ENCODE measurements around the gene STX18. TPM values are rescaled to one million over a fixed set of nuclear protein-coding genes. Genes with fewer than 3 reads are reported as not detected.

STX18 gene
- total RNA-seq (2021), result 20.9 and 23.5 TPM in 2 replicates
- long read RNA-seq, transcript STX18-201 (11 exons, 2,138 nt), result major isoform, 248 of 270 reads
- long read RNA-seq, partial matches to known transcripts, result 3 of 270 reads
- long read RNA-seq, other reads (novel, unspliced or antisense), result 19 of 270 reads

DNA sequence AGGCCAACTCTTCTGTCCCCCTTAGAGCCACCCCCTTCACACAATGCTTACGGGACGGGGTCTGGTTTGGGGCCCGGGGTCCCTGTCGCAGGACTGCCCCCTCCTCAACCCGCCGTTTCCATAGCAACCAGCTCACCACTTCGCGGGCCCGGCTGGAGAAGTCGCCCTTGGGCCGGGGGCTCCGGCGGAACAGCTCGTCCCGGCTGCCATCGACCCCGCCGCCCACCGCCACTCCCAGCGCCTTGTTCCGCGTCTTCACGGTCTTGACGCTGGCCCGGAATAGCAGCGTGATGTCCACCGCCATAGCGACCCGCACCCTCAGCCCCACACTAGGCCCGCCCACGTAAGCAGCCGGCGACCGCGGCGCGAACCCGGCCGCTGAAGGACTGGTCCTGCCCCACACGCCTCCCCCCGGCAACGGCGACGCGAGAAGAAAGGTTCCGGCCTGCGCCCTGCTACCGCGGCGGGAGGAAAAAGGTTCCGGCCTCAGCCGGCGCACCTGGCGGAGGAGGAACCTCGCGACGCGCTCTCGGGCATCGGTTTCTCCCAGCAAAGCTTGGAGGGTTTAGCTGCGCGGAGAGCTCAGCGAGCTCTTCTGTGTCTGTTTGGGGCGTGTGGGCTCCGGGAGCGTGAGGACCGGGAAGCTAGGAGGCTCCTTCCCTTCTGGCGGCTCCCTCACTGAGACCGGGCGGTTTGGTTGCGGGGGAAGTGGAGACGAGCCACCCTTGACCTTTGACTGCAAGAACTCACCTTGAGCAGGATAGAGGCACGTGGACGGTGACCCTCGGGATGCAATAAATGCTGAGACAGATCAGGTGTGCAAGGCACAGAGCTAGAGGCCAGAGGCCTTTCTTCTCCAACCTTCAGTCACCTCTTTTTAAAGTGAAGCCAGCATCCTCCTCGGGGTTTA lies at the start of gene STX18:
Gene STX18, minus strand, starts transcription at position 388 of the 910 bp plus-strand sequence. Its CDS starts 84 bp downstream, at position 304.
- Mint-ChIP-seq H3K9me3 (no peaks in the 10 kb centered on the region), H3K4me1 (peaks cover 11 to 19% of the 10 kb centered on the region in 2 experiments), H3K27me3 (ENCODE audit: low read depth) (no peaks in the 10 kb centered on the region), H3K4me3 (peak within 1 kb of the TSS; percentile 98), H3K27ac (peak within 1 kb of the TSS; percentile 95 to 98 (median 96)), H3K36me3 (ENCODE audit: insufficient read depth in 1 of 3, low read depth in 3 of 3) (peaks cover 5 to 18% (median 16%) of the 10 kb centered on the region in 3 experiments; a peak in 6 of 7 replicates)
- Histone ChIP-seq H3K27me3 (ENCODE audit: insufficient read depth, low read length) (no peaks in the 10 kb centered on the region), H3K4me1 (ENCODE audit: insufficient read depth, low read length) (no peaks in the 10 kb centered on the region), H3K9ac (ENCODE audit: extremely low read depth, insufficient read length, low read length) (peak within 1 kb of the TSS; percentile 95), H3K18ac (ENCODE audit: insufficient read length, low read depth, low read length) (peak within 1 kb of the TSS; percentile 98), H3K14ac (ENCODE audit: insufficient read depth, low read length) (peak within 1 kb of the TSS; percentile 98), H3K23me2 (ENCODE audit: insufficient read length, low read depth, low read length, poor library complexity, severe bottlenecking) (peaks cover 9% of the 10 kb centered on the region), H3K4me2 (ENCODE audit: insufficient read depth, insufficient read length, low read length) (peak within 1 kb of the TSS; percentile 88), H4K8ac (replicated peaks; ENCODE audit: insufficient read length, low read depth, low read length) (no peak within 1 kb of the TSS), H2AK5ac (ENCODE audit: insufficient read length, low read length) (no peak within 1 kb of the TSS), H3K9me3 (ENCODE audit: control insufficient read depth, low read depth, low read length) (no peaks in the 10 kb centered on the region), H3K56ac (ENCODE audit: insufficient read length, low read depth, low read length) (peak within 1 kb of the TSS; percentile 35), H3K79me2 (ENCODE audit: insufficient read depth, low read length) (peaks cover 10% of the 10 kb centered on the region; the same call in 1 of the 2 replicates), H4K5ac (ENCODE audit: insufficient read length, low read depth, low read length) (no peak within 1 kb of the TSS), H3K23ac (ENCODE audit: insufficient read length, low read depth, low read length) (no peak within 1 kb of the TSS), H3K27ac (ENCODE audit: insufficient read length, low read depth, low read length) (peak within 1 kb of the TSS; percentile 57), H3K4ac (ENCODE audit: low read depth, low read length) (no peak within 1 kb of the TSS), H2AFZ (ENCODE audit: low read length) (no peak within 1 kb of the TSS), H2BK120ac (ENCODE audit: low read depth, low read length, poor library complexity, severe bottlenecking) (no peak within 1 kb of the TSS), H2BK20ac (ENCODE audit: low read depth, low read length, poor library complexity, severe bottlenecking) (no peak within 1 kb of the TSS), H3T11ph (ENCODE audit: low read length) (no peak within 1 kb of the TSS), H4K91ac (ENCODE audit: insufficient read length, low read depth, low read length) (no peak within 1 kb of the TSS), H2BK5ac (ENCODE audit: insufficient read length, low read length) (no peak within 1 kb of the TSS), H4K20me1 (ENCODE audit: control insufficient read depth, insufficient read depth, insufficient read length) (no peaks in the 10 kb centered on the region), H3K79me1 (ENCODE audit: insufficient read depth, low read depth, low read length, poor library complexity, severe bottlenecking) (peaks cover 9% of the 10 kb centered on the region), H2BK12ac (ENCODE audit: insufficient read length, low read depth, low read length) (no peak within 1 kb of the TSS), H2BK15ac (ENCODE audit: low read depth, low read length) (peak within 1 kb of the TSS; percentile 24; the same call in 1 of the 2 replicates)
- peak; percentile 88 for DNase-seq
- no CpG with 5 or more reads among the region's 76 CpGs for WGBS (ENCODE audit: extremely low coverage, insufficient read length, low lambda C conversion rate)
- TF ChIP-seq, protein P1, sequence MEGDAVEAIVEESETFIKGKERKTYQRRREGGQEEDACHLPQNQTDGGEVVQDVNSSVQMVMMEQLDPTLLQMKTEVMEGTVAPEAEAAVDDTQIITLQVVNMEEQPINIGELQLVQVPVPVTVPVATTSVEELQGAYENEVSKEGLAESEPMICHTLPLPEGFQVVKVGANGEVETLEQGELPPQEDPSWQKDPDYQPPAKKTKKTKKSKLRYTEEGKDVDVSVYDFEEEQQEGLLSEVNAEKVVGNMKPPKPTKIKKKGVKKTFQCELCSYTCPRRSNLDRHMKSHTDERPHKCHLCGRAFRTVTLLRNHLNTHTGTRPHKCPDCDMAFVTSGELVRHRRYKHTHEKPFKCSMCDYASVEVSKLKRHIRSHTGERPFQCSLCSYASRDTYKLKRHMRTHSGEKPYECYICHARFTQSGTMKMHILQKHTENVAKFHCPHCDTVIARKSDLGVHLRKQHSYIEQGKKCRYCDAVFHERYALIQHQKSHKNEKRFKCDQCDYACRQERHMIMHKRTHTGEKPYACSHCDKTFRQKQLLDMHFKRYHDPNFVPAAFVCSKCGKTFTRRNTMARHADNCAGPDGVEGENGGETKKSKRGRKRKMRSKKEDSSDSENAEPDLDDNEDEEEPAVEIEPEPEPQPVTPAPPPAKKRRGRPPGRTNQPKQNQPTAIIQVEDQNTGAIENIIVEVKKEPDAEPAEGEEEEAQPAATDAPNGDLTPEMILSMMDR (conservative IDR thresholded peaks at IDR 0.05), result no peak
